GM21576 (cell line): Measurements from ENCODE around the gene DDI2.
"Not testable (repeated sequence)": the region's sequence is repeated elsewhere in the genome, so short reads cannot be mapped to it uniquely, and the experiment has no call there.

Experiments
- ATAC-seq: cut with Tn5 transposase; IDR thresholded peaks from one replicate; pipeline ENCODE4 v1.9.1; 2021; ENCODE audit warnings: mild to moderate bottlenecking, moderate library complexity; ENCODE audit not compliant: unreplicated experiment

Gene DDI2

GRCh38 chr1:15617173-15618076 lies at the start of gene DDI2:
Gene DDI2, plus strand, starts transcription at chr1:15617458. Its CDS starts 213 bp downstream, at chr1:15617671.
- ATAC-seq: peak; percentile 58

- no peak for ATAC-seq
Measured at GRCh38 chr1:15568387-15569073, 48.7 kb upstream of the DDI2 start.

GRCh38 chr1:15570861-15571260 lies 46.4 kb upstream of the DDI2 start:
- ATAC-seq: no peak

GRCh38 chr1:15571266-15571665 lies 46.0 kb upstream of the DDI2 start:
- no peak for ATAC-seq

GRCh38 chr1:15573477-15573876 lies 43.8 kb upstream of the DDI2 start:
- no peak for ATAC-seq

- no peak for ATAC-seq
Measured at GRCh38 chr1:15574741-15575140, 42.5 kb upstream of the DDI2 start.

GRCh38 chr1:15575549-15576150 lies 41.6 kb upstream of the DDI2 start:
- no peak for ATAC-seq

GRCh38 chr1:15577691-15578090 lies 39.6 kb upstream of the DDI2 start:
- no peak for ATAC-seq

GRCh38 chr1:15578921-15579682 lies 38.2 kb upstream of the DDI2 start:
- ATAC-seq: peak; percentile 27

- ATAC-seq: peak; percentile 49
Measured at GRCh38 chr1:15579683-15580047, 37.6 kb upstream of the DDI2 start.

- no peak for ATAC-seq
Measured at GRCh38 chr1:15583016-15583706, 34.1 kb upstream of the DDI2 start.

- ATAC-seq: peak; percentile 44
Measured at GRCh38 chr1:15584489-15585363, 32.5 kb upstream of the DDI2 start, which contains the start of gene AGMAT. Gene AGMAT, minus strand, starts transcription at chr1:15585051. Its CDS starts 84 bp downstream, at chr1:15584967.

- no peak for ATAC-seq
Measured at GRCh38 chr1:15592285-15592684, 25.0 kb upstream of the DDI2 start.

GRCh38 chr1:15595809-15596617 lies 21.2 kb upstream of the DDI2 start:
- no peak for ATAC-seq

- ATAC-seq: no peak
Measured at GRCh38 chr1:15598436-15598835, 18.8 kb upstream of the DDI2 start.

GRCh38 chr1:15603050-15603965 lies 13.9 kb upstream of the DDI2 start:
- peak; percentile 83 for ATAC-seq

- not testable (repeated sequence) for ATAC-seq
Measured at GRCh38 chr1:15603966-15604282, 13.3 kb upstream of the DDI2 start.

- ATAC-seq: not testable (repeated sequence)
Measured at GRCh38 chr1:15604400-15604799, 12.9 kb upstream of the DDI2 start.
